ENCODE results near the gene TGDS.

The TGDS gene

GRCh38 chr13:94525781-94526180 lies 70.2 kb downstream of the TGDS start:
- peaks cover 4% of the 10 kb centered on the region for H3K27me3 Mint-ChIP-seq (ENCODE audit: low read depth, poor library complexity)
- TF ChIP-seq CTCF (IDR thresholded peaks at IDR 0.05): no peak
- no peak overlapping the region for H3K4me3 Mint-ChIP-seq
- no peaks in the 10 kb centered on the region for H3K4me1 Mint-ChIP-seq
- peaks cover 33% of the 10 kb centered on the region for H3K9me3 Mint-ChIP-seq
- no peaks in the 10 kb centered on the region for H3K36me3 Mint-ChIP-seq (ENCODE audit: low read depth)
- DNase-seq: no peak
- H3K27ac Mint-ChIP-seq: no peak overlapping the region

- Mint-ChIP-seq H3K9me3 (peaks cover 22% of the 10 kb centered on the region), H3K36me3 (ENCODE audit: low read depth) (no peaks in the 10 kb centered on the region), H3K4me3 (no peak overlapping the region), H3K27ac (no peak overlapping the region), H3K4me1 (no peaks in the 10 kb centered on the region), H3K27me3 (ENCODE audit: low read depth, poor library complexity) (no peaks in the 10 kb centered on the region)
- no peak for TF ChIP-seq CTCF (IDR thresholded peaks at IDR 0.05)
- no peak for DNase-seq
Measured at GRCh38 chr13:94524407-94524806, 71.5 kb downstream of the TGDS start.

Measured in nephron progenitor cell (in vitro differentiated cells).